ENCODE results near the gene MLST8.

The MLST8 gene

GRCh38 chr16:2242598-2242997 is 37.3 kb downstream of the MLST8 start:
- no peak overlapping the region for H3K27ac ChIP-seq
- peak overlapping the region in 4 of 11 experiments; percentile 13 to 59 (median 52); a peak in 7 of 22 replicates for H3K4me2 ChIP-seq
- H3K9ac ChIP-seq, result peak overlapping the region in 1 of 11 experiments; percentile 9; a peak in 2 of 22 replicates
- peaks cover 3 to 10% (median 7%) of the 10 kb centered on the region in 11 experiments; a peak in 20 of 22 replicates for H3K27me3 ChIP-seq
- H4K20me1 ChIP-seq, result peaks cover 9 to 86% (median 54%) of the 10 kb centered on the region in 11 experiments; a peak in 21 of 22 replicates
- no peak overlapping the region for H3K4me3 ChIP-seq
- peaks cover 53 to 92% (median 74%) of the 10 kb centered on the region in 11 experiments for H3K36me3 ChIP-seq
- H3K4me1 ChIP-seq, result peaks cover 0 to 19% (median 11%) of the 10 kb centered on the region in 10 experiments; a peak in 15 of 20 replicates
- TF ChIP-seq Cebpa-rat (IDR thresholded peaks at IDR 0.05), result no peak
- H3K9me3 ChIP-seq (replicated peaks in 1 of 11), result no peaks in the 10 kb centered on the region

GRCh38 chr16:2243031-2243528 is 37.8 kb downstream of the MLST8 start:
- H3K4me2 ChIP-seq, result peak overlapping the region in 4 of 11 experiments; percentile 13 to 59 (median 52); a peak in 9 of 22 replicates
- peaks cover 0 to 6% (median 2%) of the 10 kb centered on the region in 11 experiments; a peak in 10 of 22 replicates for H3K27me3 ChIP-seq
- no peak for TF ChIP-seq Cebpa-rat (IDR thresholded peaks at IDR 0.05)
- no peaks in the 10 kb centered on the region for H3K9me3 ChIP-seq (replicated peaks in 1 of 11)
- peak overlapping the region in 3 of 11 experiments; percentile 9 to 34 (median 24); a peak in 3 of 22 replicates for H3K9ac ChIP-seq
- no peak overlapping the region for H3K27ac ChIP-seq
- peaks cover 0 to 19% (median 11%) of the 10 kb centered on the region in 10 experiments; a peak in 15 of 20 replicates for H3K4me1 ChIP-seq
- H3K4me3 ChIP-seq, result no peak overlapping the region
- peaks cover 9 to 82% (median 50%) of the 10 kb centered on the region in 11 experiments; a peak in 21 of 22 replicates for H4K20me1 ChIP-seq
- peaks cover 53 to 94% (median 77%) of the 10 kb centered on the region in 11 experiments for H3K36me3 ChIP-seq

GRCh38 chr16:2243781-2244180 is 38.5 kb downstream of the MLST8 start:
- H3K27ac ChIP-seq, result no peak overlapping the region
- no peaks in the 10 kb centered on the region for H3K9me3 ChIP-seq (replicated peaks in 1 of 11)
- no peak overlapping the region for H3K4me3 ChIP-seq
- peaks cover 53 to 99% (median 79%) of the 10 kb centered on the region in 11 experiments for H3K36me3 ChIP-seq
- peak overlapping the region in 6 of 11 experiments; percentile 1 to 34 (median 12); a peak in 1 of 22 replicates for H3K9ac ChIP-seq
- H4K20me1 ChIP-seq, result peaks cover 9 to 81% (median 43%) of the 10 kb centered on the region in 11 experiments; a peak in 20 of 22 replicates
- H3K27me3 ChIP-seq, result no peaks in the 10 kb centered on the region
- no peak overlapping the region; a peak in 1 of 22 replicates for H3K4me2 ChIP-seq
- no peak for TF ChIP-seq Cebpa-rat (IDR thresholded peaks at IDR 0.05)
- peaks cover 0 to 19% (median 11%) of the 10 kb centered on the region in 10 experiments; a peak in 15 of 20 replicates for H3K4me1 ChIP-seq

- Histone ChIP-seq H3K36me3 (peaks cover 53 to 99% (median 78%) of the 10 kb centered on the region in 11 experiments), H3K27me3 (no peaks in the 10 kb centered on the region), H3K9ac (0 out of 22 replicates have a peak overlapping the region, but pooled peaks of 2 of the 11 experiments have one; percentile 1 to 6), H3K9me3 (replicated peaks in 1 of 11) (no peaks in the 10 kb centered on the region), H3K4me1 (peaks cover under 1 to 19% (median 12%) of the 10 kb centered on the region in 10 experiments; a peak in 19 of 20 replicates), H3K4me2 (no peak overlapping the region), H4K20me1 (peaks cover 9 to 76% (median 37%) of the 10 kb centered on the region in 11 experiments; a peak in 20 of 22 replicates), H3K4me3 (no peak overlapping the region), H3K27ac (no peak overlapping the region)
- no peak for TF ChIP-seq Cebpa-rat (IDR thresholded peaks at IDR 0.05)
Measured at GRCh38 chr16:2244301-2244700, 39.0 kb downstream of the MLST8 start.

- no peak for TF ChIP-seq Cebpa-rat (IDR thresholded peaks at IDR 0.05)
- Histone ChIP-seq H3K27me3 (no peaks in the 10 kb centered on the region), H3K4me2 (no peak overlapping the region), H3K9me3 (replicated peaks in 1 of 11) (no peaks in the 10 kb centered on the region), H3K9ac (no peak overlapping the region), H3K4me3 (no peak overlapping the region), H3K36me3 (peaks cover 46 to 90% (median 72%) of the 10 kb centered on the region in 11 experiments), H3K27ac (no peak overlapping the region), H3K4me1 (peaks cover 9 to 28% (median 20%) of the 10 kb centered on the region in 10 experiments), H4K20me1 (peaks cover 7 to 67% (median 30%) of the 10 kb centered on the region in 11 experiments; a peak in 18 of 22 replicates)
Measured at GRCh38 chr16:2244926-2245795, 39.9 kb downstream of the MLST8 start.

DNA sequence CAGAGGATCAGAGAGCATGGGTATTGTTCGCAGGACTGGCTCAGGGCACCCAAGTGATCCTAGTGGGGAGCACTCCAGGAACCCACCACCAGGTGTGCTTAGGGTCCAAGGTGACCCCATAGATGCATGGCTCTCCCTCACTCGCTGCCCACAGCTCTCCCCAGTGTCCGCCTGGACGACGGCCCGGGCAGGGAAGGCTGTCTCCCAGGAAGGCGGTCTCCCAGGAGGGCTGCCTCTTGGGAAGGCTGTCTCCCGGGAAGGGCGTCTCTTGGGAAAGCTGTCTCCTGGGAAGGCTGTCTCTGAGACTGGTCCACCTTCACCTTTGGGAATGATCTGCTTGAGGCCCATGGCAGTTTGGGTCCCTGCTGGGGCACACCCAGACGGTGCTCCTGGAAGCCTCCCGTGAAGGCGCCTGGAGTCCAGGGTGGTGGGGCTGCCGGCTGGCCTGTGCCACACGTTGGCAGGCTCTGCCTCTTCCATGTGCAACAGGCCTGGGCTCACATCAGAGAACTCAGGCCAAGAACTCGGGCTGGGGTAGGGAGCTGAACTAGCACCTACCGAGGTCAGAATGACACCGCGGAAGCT is 41.1 kb downstream of the MLST8 start:
- peaks cover 15 to 34% (median 28%) of the 10 kb centered on the region in 10 experiments for H3K4me1 ChIP-seq
- H3K36me3 ChIP-seq, result peaks cover 46 to 79% (median 70%) of the 10 kb centered on the region in 11 experiments
- peak overlapping the region in 1 of 11 experiments; percentile 13; a peak in 1 of 22 replicates for H3K9ac ChIP-seq
- TF ChIP-seq Cebpa-rat (IDR thresholded peaks at IDR 0.05), result no peak
- H3K9me3 ChIP-seq (replicated peaks in 1 of 11), result no peaks in the 10 kb centered on the region
- no peaks in the 10 kb centered on the region for H3K27me3 ChIP-seq
- no peak overlapping the region for H3K4me2 ChIP-seq
- no peak overlapping the region for H3K4me3 ChIP-seq
- H3K27ac ChIP-seq, result no peak overlapping the region
- H4K20me1 ChIP-seq, result peaks cover 9 to 61% (median 34%) of the 10 kb centered on the region in 11 experiments; a peak in 18 of 22 replicates

- Histone ChIP-seq H3K4me3 (peak overlapping the region; percentile 68 to 87 (median 74)), H4K20me1 (peaks cover 0 to 67% (median 43%) of the 10 kb centered on the region in 11 experiments; a peak in 21 of 22 replicates), H3K9me3 (replicated peaks in 1 of 11) (no peaks in the 10 kb centered on the region), H3K9ac (peak overlapping the region; percentile 80 to 93 (median 88)), H3K4me2 (peak overlapping the region; percentile 71 to 98 (median 89)), H3K27me3 (no peaks in the 10 kb centered on the region), H3K27ac (peak overlapping the region; percentile 69 to 91 (median 80); a peak in 21 of 22 replicates), H3K36me3 (peaks cover 45 to 79% (median 69%) of the 10 kb centered on the region in 11 experiments), H3K4me1 (peaks cover 25 to 34% (median 30%) of the 10 kb centered on the region in 10 experiments)
- no peak for TF ChIP-seq Cebpa-rat (IDR thresholded peaks at IDR 0.05)
Measured at GRCh38 chr16:2250652-2251295, 45.5 kb downstream of the MLST8 start.
